Peyer's patch (tissue), 4 donors: ENCODE results near the gene DNAJB14. TPM values are rescaled to one million over a fixed set of nuclear protein-coding genes. Genes with fewer than 3 reads are reported as not detected.
A peak's percentile ranks its signal among the peaks of the same experiment; 100 is the strongest.

Source experiments
- DNase-seq, 3 donors: peaks; one replicate each; pipeline ENCODE4 v3.0.0-alpha.2; 2017 to 2019
- H3K27ac ChIP-seq, 4 donors: fragments of 200-600 bp; sonication (generic); one replicate each; pipeline ENCODE4 v1.5.1; 2016 to 2019
- H3K27me3 ChIP-seq, 2 donors: fragments of 200-600 bp; sonication (generic); one replicate each; pipeline ENCODE4 v1.5.1; 2019
- H3K36me3 ChIP-seq, 3 donors: fragments of 200-600 bp; sonication (generic); one replicate each; pipeline ENCODE4 v1.5.1; 2016 to 2019
- H3K4me1 ChIP-seq, 4 donors: fragments of 200-600 bp; sonication (generic); one replicate each; pipeline ENCODE4 v1.5.1; 2016 to 2019
- H3K4me3 ChIP-seq, 4 donors: fragments of 200-600 bp; sonication (generic); 1 replicate in 3 of 4; 2 replicates in 1 of 4; pipeline ENCODE4 v1.5.1; 2016 to 2019; ENCODE audit warnings: mild to moderate bottlenecking in 1 of 4
- H3K9me3 ChIP-seq, 4 donors: fragments of 200-600 bp; sonication (generic); one replicate each; pipeline ENCODE4 v1.5.1; 2016 to 2019; ENCODE audit warnings: mild to moderate bottlenecking in 1 of 4
- CTCF ChIP-seq, 6 experiments: fragments of 450-650 bp in 4 of 6; fragments of 200-600 bp in 2 of 6; sonication (generic) in 1 of 6; IDR thresholded peaks; one replicate each; pipeline ENCODE4 v1.5.1; 2017 to 2019; ENCODE audit warnings: antibody characterized with exemption in 6 of 6, mild to moderate bottlenecking in 3 of 6, moderate library complexity in 1 of 6
- POLR2A ChIP-seq, 2 donors: fragments of 450-650 bp; IDR thresholded peaks; one replicate each; pipeline ENCODE4 v1.5.1; 2017; ENCODE audit warnings: antibody characterized with exemption in 2 of 2, mild to moderate bottlenecking in 2 of 2, moderate library complexity in 2 of 2
- total RNA-seq, 4 donors: library from RNA; depleted of rRNA; stranded (reverse); fragments of >200 nt; gene quantifications; one replicate each; pipeline ENCODE4 v1.1.0, GENCODE V29; 2016

Gene DNAJB14
- total RNA-seq, 4 donors from 2014 or later = 19.8 to 36.5 (median 33.0) TPM

GRCh38 chr4:99891351-99891750 lies 55.1 kb downstream of the DNAJB14 start:
- Histone ChIP-seq H3K4me3 (no peak overlapping the region), H3K4me1 (peaks cover 0 to 12% (median 5%) of the 10 kb centered on the region in 4 donors), H3K9me3 (no peaks in the 10 kb centered on the region), H3K36me3 (peaks cover 0 to 3% (median 0%) of the 10 kb centered on the region in 3 donors), H3K27me3 (no peaks in the 10 kb centered on the region), H3K27ac (no peak overlapping the region)
- no peak for TF ChIP-seq POLR2A (IDR thresholded peaks at IDR 0.05)
- no peak for TF ChIP-seq CTCF (IDR thresholded peaks at IDR 0.05)
- no peak for DNase-seq

GRCh38 chr4:99887837-99888236 lies 58.6 kb downstream of the DNAJB14 start:
- Histone ChIP-seq H3K9me3 (no peaks in the 10 kb centered on the region), H3K4me3 (no peak overlapping the region), H3K36me3 (peaks cover 0 to 24% (median 0%) of the 10 kb centered on the region in 3 donors), H3K27ac (no peak overlapping the region), H3K27me3 (no peaks in the 10 kb centered on the region), H3K4me1 (peaks cover 0 to 5% (median 1%) of the 10 kb centered on the region in 4 donors)
- TF ChIP-seq CTCF (IDR thresholded peaks at IDR 0.05) (no peak), POLR2A (IDR thresholded peaks at IDR 0.05) (no peak)
- no peak for DNase-seq

- Histone ChIP-seq H3K27me3 (no peaks in the 10 kb centered on the region), H3K9me3 (no peaks in the 10 kb centered on the region), H3K4me1 (no peaks in the 10 kb centered on the region), H3K36me3 (peaks cover 0 to 41% (median 0%) of the 10 kb centered on the region in 3 donors), H3K27ac (no peak overlapping the region), H3K4me3 (no peak overlapping the region)
- DNase-seq = no peak
- TF ChIP-seq POLR2A (IDR thresholded peaks at IDR 0.05) (no peak), CTCF (IDR thresholded peaks at IDR 0.05) (no peak)
Observed at GRCh38 chr4:99886146-99886545, 60.3 kb downstream of the DNAJB14 start.

- no peaks in the 10 kb centered on the region for H3K4me1 ChIP-seq
- TF ChIP-seq POLR2A (IDR thresholded peaks at IDR 0.05) (no peak), CTCF (IDR thresholded peaks at IDR 0.05) (no peak)
- H3K27me3 ChIP-seq = no peaks in the 10 kb centered on the region
- H3K36me3 ChIP-seq = peaks cover 0 to 46% (median 0%) of the 10 kb centered on the region in 3 donors
- H3K9me3 ChIP-seq = no peaks in the 10 kb centered on the region
- DNase-seq = no peak
- H3K4me3 ChIP-seq = no peak overlapping the region
- H3K27ac ChIP-seq = no peak overlapping the region
Observed at GRCh38 chr4:99885687-99886086, 60.7 kb downstream of the DNAJB14 start.

GRCh38 chr4:99885063-99885664 lies 61.3 kb downstream of the DNAJB14 start:
- no peak overlapping the region for H3K27ac ChIP-seq
- no peak overlapping the region for H3K4me3 ChIP-seq
- H3K27me3 ChIP-seq = no peaks in the 10 kb centered on the region
- peak in 4 of 6 experiments; percentile 41 to 64 (median 57) for TF ChIP-seq CTCF (IDR thresholded peaks at IDR 0.05)
- no peak for TF ChIP-seq POLR2A (IDR thresholded peaks at IDR 0.05)
- H3K36me3 ChIP-seq = peaks cover 0 to 51% (median 0%) of the 10 kb centered on the region in 3 donors
- H3K9me3 ChIP-seq = no peaks in the 10 kb centered on the region
- DNase-seq = no peak
- H3K4me1 ChIP-seq = no peaks in the 10 kb centered on the region
